Breast epithelium (tissue), 4 donors: Measurements from ENCODE around the gene GINS3. TPM values are rescaled to one million over a fixed set of nuclear protein-coding genes. Genes with fewer than 3 reads are reported as not detected.

Experiments used
- DNase-seq, 2 donors: peaks; one replicate each; pipeline ENCODE4 v3.0.0-alpha.2; 2019; ENCODE audit warnings: low spot score in 2 of 2
- H3K27ac ChIP-seq, 2 donors: fragments of 200-600 bp; sonication (generic) in 1 of 2; one replicate each; pipeline ENCODE4 v1.5.1; 2016 to 2019; ENCODE audit warnings: mild to moderate bottlenecking in 1 of 2
- H3K27me3 ChIP-seq, 2 donors: fragments of 200-600 bp; sonication (generic) in 1 of 2; one replicate each; pipeline versions ENCODE4 v1.5.1 to v1.6.0; 2017 to 2019; ENCODE audit warnings: control low read depth in 1 of 2, mild to moderate bottlenecking in 1 of 2
- H3K36me3 ChIP-seq: fragments of 200-600 bp; one replicate; pipeline ENCODE4 v1.5.1; 2019
- H3K4me1 ChIP-seq, 2 donors: fragments of 200-600 bp; sonication (generic); one replicate each; pipeline ENCODE4 v1.5.1; 2016 to 2019; ENCODE audit warnings: control low read depth in 1 of 2
- H3K4me3 ChIP-seq, 3 donors: fragments of 200-600 bp; sonication (generic); 1 replicate in 2 of 3; 2 replicates in 1 of 3; pipeline ENCODE4 v1.5.1; 2016 to 2019; ENCODE audit warnings: mild to moderate bottlenecking in 3 of 3, moderate library complexity in 2 of 3
- H3K9me3 ChIP-seq, 2 donors: fragments of 200-600 bp; sonication (generic) in 1 of 2; one replicate each; pipeline ENCODE4 v1.5.1; 2016 to 2019; ENCODE audit warnings: control low read depth in 1 of 2
- CTCF ChIP-seq, 3 donors: fragments of 450-650 bp; IDR thresholded peaks; one replicate each; pipeline ENCODE4 v1.5.1; 2016 to 2017; ENCODE audit warnings: antibody characterized with exemption in 3 of 3, mild to moderate bottlenecking in 3 of 3, moderate library complexity in 3 of 3
- POLR2A ChIP-seq: fragments of 450-650 bp; IDR thresholded peaks from one replicate; pipeline ENCODE4 v1.6.1; 2016; ENCODE audit warnings: antibody characterized with exemption, mild to moderate bottlenecking, moderate library complexity
- POLR2AphosphoS5 ChIP-seq, 3 donors: sonication (generic); formaldehyde crosslinking; IDR thresholded peaks; one replicate each; pipeline ENCODE4 v1.6.1; 2017; ENCODE audit warnings: antibody characterized with exemption in 3 of 3
- intact Hi-C: fragments of 100-400 bp; cut with DNase I; formaldehyde crosslinking; loops from one replicate; pipeline ENCODE4 v1.15.1; 2023; ENCODE audit warnings: low total_unique reads
- total RNA-seq, 3 donors: library from RNA; depleted of rRNA; stranded (reverse); fragments of >200 nt; gene quantifications; one replicate each; pipeline ENCODE4 v1.1.0, GENCODE V29; 2016

The GINS3 gene
- total RNA-seq, 3 donors from 2014 or later, result 2.9 to 7.5 (median 4.5) TPM

DNA sequence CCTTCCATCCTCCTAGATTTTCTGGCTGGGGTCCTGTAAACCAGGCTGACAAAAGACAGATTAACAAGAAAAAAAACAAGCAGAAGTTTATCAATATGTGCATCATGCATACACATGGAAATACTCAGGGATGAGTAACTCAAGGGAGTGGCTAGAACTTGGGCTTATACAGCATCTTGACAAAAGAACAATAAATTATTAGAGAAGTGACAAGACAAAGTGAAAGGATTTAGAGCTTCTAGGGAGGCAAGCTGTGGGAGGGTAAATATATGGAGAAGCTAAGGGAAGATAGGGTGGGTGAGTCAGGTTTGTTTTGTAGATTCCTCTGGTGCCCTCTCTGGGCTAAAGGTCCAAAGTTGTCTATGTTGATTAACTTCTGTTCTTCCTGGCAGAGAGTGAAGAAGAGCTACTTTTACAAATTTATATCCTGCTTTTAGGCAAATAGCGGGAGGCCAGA lies 59.7 kb downstream of the GINS3 start:
- TF ChIP-seq CTCF (IDR thresholded peaks at IDR 0.05), result no peak
- no peak for TF ChIP-seq POLR2AphosphoS5 (IDR thresholded peaks at IDR 0.05)
- no peak for TF ChIP-seq POLR2A
- Histone ChIP-seq H3K4me1 (no peaks in the 10 kb centered on the region), H3K9me3 (no peaks in the 10 kb centered on the region), H3K27ac (no peak overlapping the region), H3K36me3 (no peaks in the 10 kb centered on the region), H3K4me3 (no peak overlapping the region), H3K27me3 (no peaks in the 10 kb centered on the region)
- DNase-seq, result no peak
- intact Hi-C loops, result no loop called here

GRCh38 chr16:58452640-58453039 lies 60.4 kb downstream of the GINS3 start:
- Histone ChIP-seq H3K36me3 (no peaks in the 10 kb centered on the region), H3K27ac (no peak overlapping the region), H3K4me1 (no peaks in the 10 kb centered on the region), H3K4me3 (no peak overlapping the region), H3K27me3 (no peaks in the 10 kb centered on the region), H3K9me3 (no peaks in the 10 kb centered on the region)
- TF ChIP-seq CTCF (IDR thresholded peaks at IDR 0.05) (no peak), POLR2AphosphoS5 (IDR thresholded peaks at IDR 0.05) (no peak), POLR2A (no peak)
- no peak for DNase-seq
- intact Hi-C loops, result no loop called here

- DNase-seq, result no peak
- H3K4me3 ChIP-seq, result no peak overlapping the region
- no peaks in the 10 kb centered on the region for H3K4me1 ChIP-seq
- no peaks in the 10 kb centered on the region for H3K36me3 ChIP-seq
- H3K9me3 ChIP-seq, result no peaks in the 10 kb centered on the region
- no peak for TF ChIP-seq CTCF (IDR thresholded peaks at IDR 0.05)
- no peak for TF ChIP-seq POLR2AphosphoS5 (IDR thresholded peaks at IDR 0.05)
- no peak for TF ChIP-seq POLR2A
- intact Hi-C loops, result no loop called here
- H3K27ac ChIP-seq, result no peak overlapping the region
- no peaks in the 10 kb centered on the region for H3K27me3 ChIP-seq
These were observed 61.9 kb downstream of the GINS3 start for GRCh38 chr16:58454178-58454577.

GRCh38 chr16:58454856-58455255 lies 62.6 kb downstream of the GINS3 start:
- Histone ChIP-seq H3K27me3 (no peaks in the 10 kb centered on the region), H3K27ac (no peak overlapping the region), H3K9me3 (no peaks in the 10 kb centered on the region), H3K4me3 (no peak overlapping the region), H3K4me1 (no peaks in the 10 kb centered on the region), H3K36me3 (no peaks in the 10 kb centered on the region)
- TF ChIP-seq POLR2AphosphoS5 (IDR thresholded peaks at IDR 0.05) (no peak), POLR2A (no peak), CTCF (IDR thresholded peaks at IDR 0.05) (no peak)
- intact Hi-C loops, result no loop called here
- DNase-seq, result no peak

Other genes starting within 250 kb of the GINS3 start
- 10 to 100 TPM; 25.6 to 47.7 (median 29.4) TPM for gene CSNK2A2, start 194.4 kb upstream of the GINS3 start, total RNA-seq
- not detected for gene PRSS54, start 97.4 kb upstream of the GINS3 start, total RNA-seq
- 10 to 100 TPM in 1 of 3 donors, 1 to 10 TPM in 2; 3.7 to 35.0 (median 5.6) TPM for gene NDRG4, start 107.7 kb downstream of the GINS3 start, total RNA-seq
- gene SETD6, start 123.0 kb downstream of the GINS3 start, total RNA-seq, result 10 to 100 TPM; 20.8 to 47.3 (median 44.9) TPM
- gene CNOT1, start 237.4 kb downstream of the GINS3 start, total RNA-seq, result 100 to 1,000 TPM; 106 to 140 (median 117) TPM